Measurements from ENCODE around the gene ZNF579.

- TF ChIP-seq ZNF565 (CRISPR knock-in tag; conservative IDR thresholded peaks at IDR 0.05; ENCODE audit: low read depth) = no peak
- TF ChIP-seq OSR1 (CRISPR knock-in tag; IDR thresholded peaks at IDR 0.05) = no peak
- no peak for TF ChIP-seq ZFP3 (CRISPR knock-in tag; IDR thresholded peaks at IDR 0.05)
Measured at GRCh38 chr19:55599842-55600661, 19.4 kb upstream of the ZNF579 start, which contains the start of gene ZNF524.

Data from SK-N-SH treated with all-trans-retinoic acid at 6 μM for 48 hours (cell line).